Mucosa of rectum (tissue), 2 donors: Measurements from ENCODE around the gene SDCBP2.

Experiments
- H3K27ac ChIP-seq, 2 donors: one replicate each; pipeline ENCODE4 v1.7.0; 2013; ENCODE audit warnings: inconsistent platforms in 2 of 2, low read depth in 2 of 2, low read length in 2 of 2
- H3K27me3 ChIP-seq, 2 donors: one replicate each; pipeline ENCODE4 v1.7.0; 2013; ENCODE audit warnings: low read length in 2 of 2; ENCODE audit not compliant: control insufficient read depth in 2 of 2, insufficient read depth in 2 of 2
- H3K36me3 ChIP-seq, 2 donors: one replicate each; pipeline ENCODE4 v1.7.0; 2013; ENCODE audit warnings: low read length in 2 of 2; ENCODE audit not compliant: control insufficient read depth in 2 of 2, insufficient read depth in 2 of 2
- H3K4me1 ChIP-seq, 2 donors: one replicate each; pipeline ENCODE4 v1.7.0; 2013; ENCODE audit warnings: low read length in 2 of 2, mild to moderate bottlenecking in 1 of 2; ENCODE audit not compliant: control insufficient read depth in 2 of 2, insufficient read depth in 2 of 2
- H3K4me3 ChIP-seq, 2 donors: one replicate each; pipeline ENCODE4 v1.7.0; 2013; ENCODE audit warnings: low read length in 2 of 2
- H3K9ac ChIP-seq, 2 donors: one replicate each; pipeline ENCODE4 v1.7.0; 2013; ENCODE audit warnings: low read length in 2 of 2, low read depth in 1 of 2, mild to moderate bottlenecking in 1 of 2
- H3K9me3 ChIP-seq, 2 donors: one replicate each; pipeline ENCODE4 v1.7.0; 2013; ENCODE audit warnings: low read length in 2 of 2; ENCODE audit not compliant: control insufficient read depth in 2 of 2
- donor health status: healthy.
- donor health status: Normal muscosa, but diverticular disease.

SDCBP2 gene

DNA sequence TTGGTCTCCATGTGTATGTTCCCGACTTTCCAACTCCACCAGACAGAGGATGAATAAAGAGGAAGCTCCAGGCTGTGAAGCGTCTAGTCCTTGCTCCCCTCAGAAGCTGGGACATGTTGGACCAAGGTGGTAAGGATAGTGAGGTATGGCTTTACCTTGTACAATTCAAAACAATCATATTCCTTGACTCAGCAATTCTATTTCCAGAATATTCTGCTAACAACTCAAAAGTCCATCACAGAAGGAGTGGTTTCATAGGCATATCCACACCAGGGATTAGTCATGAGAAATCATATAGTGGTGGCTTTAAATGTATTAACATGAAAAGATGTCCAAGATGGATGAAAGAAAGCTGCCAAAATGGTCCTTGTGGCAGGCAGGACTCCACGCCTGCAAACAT lies 44.1 kb upstream of the SDCBP2 start:
- no peaks in the 10 kb centered on the region for H3K9me3 ChIP-seq
- peaks cover 23 to 30% of the 10 kb centered on the region in 2 donors for H3K4me1 ChIP-seq
- H3K36me3 ChIP-seq, result peaks cover 35 to 46% of the 10 kb centered on the region in 2 donors
- H3K27ac ChIP-seq, result no peak overlapping the region
- H3K27me3 ChIP-seq, result no peaks in the 10 kb centered on the region
- H3K4me3 ChIP-seq, result no peak overlapping the region
- H3K9ac ChIP-seq, result no peak overlapping the region

DNA sequence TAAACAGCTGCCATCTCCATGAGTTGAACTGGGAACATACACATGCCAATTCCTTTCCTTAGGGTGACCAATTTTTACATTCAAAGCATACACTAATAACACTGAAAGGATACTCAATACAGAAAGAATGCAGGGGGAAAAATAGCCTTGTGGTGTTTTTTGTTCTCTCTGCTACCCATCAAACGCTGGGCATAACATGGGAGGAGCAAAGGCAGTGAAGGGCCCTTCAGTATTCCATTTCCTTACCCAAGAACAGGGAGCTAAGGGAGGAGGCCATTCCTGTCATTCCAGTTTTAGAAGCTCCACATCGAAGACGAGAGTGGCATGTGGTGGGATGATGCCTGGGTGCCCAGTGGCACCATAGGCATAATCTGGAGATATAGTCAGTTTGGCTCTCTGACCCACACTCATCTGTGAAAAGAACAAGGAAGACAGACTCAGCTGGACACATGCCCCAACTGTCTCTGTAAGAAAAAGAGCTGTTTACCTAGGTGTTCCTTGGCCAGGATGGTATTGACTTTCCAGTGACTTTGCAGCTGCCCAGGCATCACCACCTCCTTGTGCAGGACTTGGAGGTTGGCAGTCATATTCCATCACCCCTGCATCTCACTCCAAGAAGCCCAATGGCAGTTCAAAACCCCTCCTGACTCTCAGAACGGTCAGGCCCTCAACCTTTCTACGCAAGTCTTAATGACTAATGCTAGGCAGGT lies 43.0 kb upstream of the SDCBP2 start:
- no peaks in the 10 kb centered on the region for H3K9me3 ChIP-seq
- H3K9ac ChIP-seq, result no peak overlapping the region
- no peak overlapping the region for H3K27ac ChIP-seq
- H3K27me3 ChIP-seq, result no peaks in the 10 kb centered on the region
- no peak overlapping the region for H3K4me3 ChIP-seq
- peaks cover 18 to 30% of the 10 kb centered on the region in 2 donors for H3K4me1 ChIP-seq
- peaks cover 43 to 52% of the 10 kb centered on the region in 2 donors for H3K36me3 ChIP-seq

DNA sequence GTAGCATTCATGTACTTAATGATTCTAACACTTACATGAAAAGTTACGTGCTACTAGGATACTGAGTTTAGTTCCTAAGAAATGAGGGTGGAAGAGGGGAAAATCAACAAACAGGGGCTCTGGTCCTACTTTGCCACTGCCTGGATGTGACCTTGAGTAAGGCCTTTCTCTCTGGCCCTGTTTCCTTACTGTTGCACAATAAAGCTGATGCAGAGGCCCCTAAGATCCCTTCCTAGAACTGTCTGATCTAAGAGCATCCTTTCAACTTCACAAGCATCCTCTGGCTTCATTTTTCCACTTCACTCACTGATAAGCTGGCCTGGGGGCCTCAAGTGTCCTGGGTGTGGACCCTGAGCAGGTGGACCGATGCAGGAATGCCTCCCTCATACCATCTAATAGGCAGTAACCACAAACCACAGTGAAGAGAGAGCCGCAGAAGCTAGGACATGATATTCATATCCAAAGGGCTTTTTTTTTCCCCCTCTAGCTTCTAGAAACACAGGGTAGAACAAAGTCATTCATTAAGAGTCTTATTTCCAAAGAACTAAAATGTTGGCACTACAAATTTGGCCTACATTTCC lies 42.4 kb upstream of the SDCBP2 start:
- H3K27me3 ChIP-seq, result no peaks in the 10 kb centered on the region
- H3K36me3 ChIP-seq, result peaks cover 43 to 52% of the 10 kb centered on the region in 2 donors
- peak overlapping the region in 1 of 2 donors; percentile 19 for H3K9ac ChIP-seq
- H3K9me3 ChIP-seq, result no peaks in the 10 kb centered on the region
- no peak overlapping the region for H3K27ac ChIP-seq
- H3K4me1 ChIP-seq, result peaks cover 18 to 30% of the 10 kb centered on the region in 2 donors
- H3K4me3 ChIP-seq, result no peak overlapping the region

DNA sequence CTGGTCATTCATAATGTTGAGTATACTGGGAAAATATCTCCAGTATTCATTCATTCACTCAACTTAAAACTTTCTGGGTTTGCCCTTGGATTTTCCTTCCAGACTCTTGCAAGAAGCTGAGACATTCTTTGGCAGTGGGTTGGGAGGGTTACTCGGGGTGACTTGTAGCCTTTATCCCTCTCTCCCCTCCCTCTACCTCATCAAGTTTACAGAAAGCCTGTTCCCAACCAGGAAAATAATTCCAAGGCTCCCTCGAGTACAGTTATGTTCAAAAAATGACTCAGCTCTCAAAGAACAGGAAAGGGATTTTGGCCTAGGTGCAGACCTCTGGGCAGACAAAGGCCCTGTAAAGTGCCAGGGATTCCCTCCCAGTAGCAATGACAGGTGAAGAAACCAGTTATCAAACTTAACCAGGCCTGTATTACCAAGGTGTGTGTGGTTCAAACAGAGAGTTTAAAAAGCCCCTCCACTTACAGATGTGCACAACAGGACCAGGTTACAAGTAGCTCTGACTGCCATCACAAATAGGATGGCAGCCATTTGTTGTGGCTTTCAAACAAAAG lies 41.7 kb upstream of the SDCBP2 start:
- Histone ChIP-seq H3K27ac (no peak overlapping the region), H3K9ac (peak overlapping the region in 1 of 2 donors; percentile 19), H3K4me1 (peaks cover 18 to 26% of the 10 kb centered on the region in 2 donors), H3K9me3 (no peaks in the 10 kb centered on the region), H3K27me3 (no peaks in the 10 kb centered on the region), H3K4me3 (no peak overlapping the region), H3K36me3 (peaks cover 43 to 49% of the 10 kb centered on the region in 2 donors)

DNA sequence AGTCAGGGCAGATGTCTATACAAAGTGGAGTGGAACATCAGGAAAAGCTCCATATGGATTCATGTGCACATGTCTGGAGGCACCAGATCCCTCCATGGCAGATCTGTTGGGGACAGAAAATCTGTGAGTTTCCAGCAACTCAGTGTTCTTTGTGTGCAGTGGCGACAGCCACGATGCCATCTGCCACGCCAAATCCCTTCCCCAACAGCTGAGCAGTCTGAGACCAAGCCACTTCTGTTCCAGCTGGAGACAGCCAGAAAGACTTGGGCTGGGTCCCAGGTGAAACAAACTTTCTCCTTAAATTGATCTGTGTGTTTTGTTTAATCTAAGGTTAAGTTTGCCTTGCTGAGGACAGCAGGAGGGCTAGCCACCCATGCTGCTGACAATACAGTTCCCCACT lies 41.0 kb upstream of the SDCBP2 start:
- H3K4me1 ChIP-seq, result peaks cover 16 to 23% of the 10 kb centered on the region in 2 donors
- H3K36me3 ChIP-seq, result peaks cover 43 to 49% of the 10 kb centered on the region in 2 donors
- no peak overlapping the region for H3K4me3 ChIP-seq
- no peak overlapping the region for H3K27ac ChIP-seq
- no peak overlapping the region for H3K9ac ChIP-seq
- no peaks in the 10 kb centered on the region for H3K27me3 ChIP-seq
- no peaks in the 10 kb centered on the region for H3K9me3 ChIP-seq

DNA sequence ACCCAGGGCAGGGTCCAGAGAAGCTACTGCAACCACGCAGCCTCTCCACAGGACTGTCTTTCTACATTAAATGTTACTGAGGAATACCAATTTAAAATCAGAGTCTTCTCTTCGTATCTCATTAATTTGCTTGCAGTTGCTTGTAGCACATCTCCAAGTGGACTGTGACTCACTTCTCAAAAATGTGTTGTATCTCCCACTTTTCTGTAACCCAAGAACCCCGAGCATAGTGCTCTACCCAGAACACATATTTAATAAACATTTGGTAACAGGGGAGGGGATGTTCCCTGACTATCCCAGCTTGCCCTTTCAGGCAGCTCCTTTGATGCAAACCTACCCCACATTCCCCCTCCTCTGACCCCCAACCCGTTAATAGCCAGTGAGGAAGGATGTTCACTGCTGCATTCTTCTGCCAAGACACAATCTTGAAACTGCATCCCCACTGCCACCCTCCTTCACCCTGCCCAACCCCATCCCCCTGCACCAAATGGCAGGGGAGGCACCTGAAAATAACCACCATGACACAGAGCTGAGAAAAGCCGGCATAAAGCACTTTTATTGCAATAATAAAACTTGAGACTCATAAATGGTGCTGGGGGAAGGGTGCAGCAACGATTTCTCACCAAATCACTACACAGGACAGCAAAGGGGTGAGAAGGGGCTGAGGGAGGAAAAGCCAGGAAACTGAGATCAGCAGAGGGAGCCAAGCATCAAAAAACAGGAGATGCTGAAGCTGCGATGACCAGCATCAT lies 39.7 kb upstream of the SDCBP2 start:
- H3K9ac ChIP-seq, result no peak overlapping the region
- no peaks in the 10 kb centered on the region for H3K27me3 ChIP-seq
- peaks cover 16 to 29% of the 10 kb centered on the region in 2 donors for H3K4me1 ChIP-seq
- H3K27ac ChIP-seq, result no peak overlapping the region
- H3K9me3 ChIP-seq, result no peaks in the 10 kb centered on the region
- no peak overlapping the region for H3K4me3 ChIP-seq
- peaks cover 31 to 39% of the 10 kb centered on the region in 2 donors for H3K36me3 ChIP-seq

DNA sequence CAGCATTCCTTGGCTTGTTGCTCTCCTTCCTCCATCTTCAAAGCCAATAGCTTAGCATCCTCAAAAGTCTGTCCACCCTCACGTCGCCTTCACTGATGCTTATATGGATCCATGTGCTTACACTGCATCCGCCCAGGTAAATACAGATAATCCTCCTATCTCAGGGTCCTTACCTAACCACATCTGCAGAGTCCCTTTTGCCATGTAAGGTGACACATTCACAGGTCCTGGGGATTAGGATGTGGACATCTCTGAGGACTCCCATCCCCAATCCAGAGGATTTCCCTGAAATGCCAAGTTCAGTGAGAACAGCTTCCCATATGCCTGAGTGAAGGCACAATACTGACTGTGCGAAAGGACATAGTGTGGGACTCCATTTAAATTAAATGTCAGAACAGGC lies 38.5 kb upstream of the SDCBP2 start:
- H3K27ac ChIP-seq, result no peak overlapping the region
- peaks cover 16 to 29% of the 10 kb centered on the region in 2 donors for H3K4me1 ChIP-seq
- H3K9ac ChIP-seq, result no peak overlapping the region
- H3K4me3 ChIP-seq, result no peak overlapping the region
- H3K9me3 ChIP-seq, result no peaks in the 10 kb centered on the region
- no peaks in the 10 kb centered on the region for H3K27me3 ChIP-seq
- peaks cover 30 to 31% of the 10 kb centered on the region in 2 donors for H3K36me3 ChIP-seq

DNA sequence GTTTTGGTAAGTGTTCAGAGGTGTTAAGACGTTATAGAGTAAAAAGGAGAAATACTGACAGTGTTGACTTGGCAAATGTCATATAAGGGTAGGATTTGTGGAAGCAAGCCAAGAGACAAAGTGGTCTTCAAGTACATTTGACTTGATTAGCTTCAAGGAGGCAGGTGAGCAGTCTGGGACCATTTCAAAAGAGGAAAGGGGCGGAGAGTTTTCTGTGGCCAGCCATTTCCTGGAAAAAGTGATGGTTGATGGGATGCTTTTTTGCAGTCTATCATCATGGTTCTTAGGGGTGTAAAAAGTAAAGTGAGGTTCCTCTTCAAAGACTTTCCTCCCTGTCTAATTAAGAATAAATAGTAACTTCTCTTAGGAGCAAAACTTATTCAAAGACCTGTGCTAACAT lies 35.2 kb upstream of the SDCBP2 start:
- Histone ChIP-seq H3K9me3 (no peaks in the 10 kb centered on the region), H3K36me3 (peaks cover 11 to 29% of the 10 kb centered on the region in 2 donors), H3K4me3 (no peak overlapping the region), H3K4me1 (peaks cover 8 to 12% of the 10 kb centered on the region in 2 donors), H3K27ac (no peak overlapping the region), H3K27me3 (no peaks in the 10 kb centered on the region), H3K9ac (no peak overlapping the region)

DNA sequence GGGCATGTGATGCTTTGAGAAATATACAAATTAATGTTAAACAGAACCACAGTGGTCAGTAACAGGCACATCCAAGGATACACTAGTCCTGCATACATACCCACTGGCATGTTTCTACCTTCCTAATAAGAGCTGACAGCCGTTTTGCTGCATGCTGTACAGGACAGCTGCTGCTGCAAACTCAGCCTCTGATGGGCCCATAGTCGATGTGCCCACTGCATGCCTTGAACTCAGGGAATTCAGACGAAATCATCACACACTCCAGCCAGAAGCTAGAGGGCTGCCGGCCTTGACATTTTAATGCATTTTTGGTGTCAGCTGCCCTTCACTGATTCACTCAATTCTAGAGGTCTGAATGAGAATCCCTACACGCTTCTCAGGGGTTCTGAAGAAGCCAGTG lies 34.6 kb upstream of the SDCBP2 start:
- Histone ChIP-seq H3K36me3 (peaks cover 11 to 29% of the 10 kb centered on the region in 2 donors), H3K9me3 (no peaks in the 10 kb centered on the region), H3K4me1 (peaks cover 3 to 7% of the 10 kb centered on the region in 2 donors), H3K27me3 (no peaks in the 10 kb centered on the region), H3K27ac (no peak overlapping the region), H3K9ac (no peak overlapping the region), H3K4me3 (no peak overlapping the region)

DNA sequence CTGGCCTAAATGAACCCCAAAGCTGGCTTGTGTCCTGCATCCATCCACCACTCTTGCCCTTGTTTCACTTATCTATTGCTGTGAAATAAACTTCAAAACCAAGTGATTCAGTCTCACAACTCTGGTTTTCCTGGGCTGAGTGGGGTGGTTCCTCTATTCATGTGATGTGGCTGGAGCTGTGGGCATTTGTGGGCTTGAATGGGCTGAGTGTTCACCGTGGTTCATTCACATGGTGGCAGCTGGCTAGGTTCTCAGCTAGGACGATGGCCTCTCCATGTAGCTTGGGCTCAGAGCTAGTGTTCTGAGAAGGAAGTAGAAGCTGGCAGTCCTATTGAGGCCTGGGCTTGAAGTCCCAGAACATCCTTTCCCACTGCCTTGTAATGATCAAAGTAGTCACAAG lies 33.5 kb upstream of the SDCBP2 start:
- Histone ChIP-seq H3K9me3 (no peaks in the 10 kb centered on the region), H3K9ac (no peak overlapping the region), H3K4me1 (peaks cover 2 to 5% of the 10 kb centered on the region in 2 donors), H3K4me3 (no peak overlapping the region), H3K27ac (no peak overlapping the region), H3K36me3 (peaks cover 16 to 24% of the 10 kb centered on the region in 2 donors), H3K27me3 (no peaks in the 10 kb centered on the region)
